ENCODE data around the gene ANXA6. TPM values are rescaled to one million over a fixed set of nuclear protein-coding genes. Genes with fewer than 3 reads are reported as not detected.

ANXA6 gene
- total and polyA plus RNA-seq, 9 of the 15 experiments (the other 6 are each of a cell fraction or from before 2014, with no cell fraction given), result 0.70 to 13.2 (median 8.3) TPM

- no peak for TF ChIP-seq TBL1XR1 (IDR thresholded peaks at IDR 0.05; ENCODE audit: low read length in 2 of 2)
- TF ChIP-seq, protein P1, sequence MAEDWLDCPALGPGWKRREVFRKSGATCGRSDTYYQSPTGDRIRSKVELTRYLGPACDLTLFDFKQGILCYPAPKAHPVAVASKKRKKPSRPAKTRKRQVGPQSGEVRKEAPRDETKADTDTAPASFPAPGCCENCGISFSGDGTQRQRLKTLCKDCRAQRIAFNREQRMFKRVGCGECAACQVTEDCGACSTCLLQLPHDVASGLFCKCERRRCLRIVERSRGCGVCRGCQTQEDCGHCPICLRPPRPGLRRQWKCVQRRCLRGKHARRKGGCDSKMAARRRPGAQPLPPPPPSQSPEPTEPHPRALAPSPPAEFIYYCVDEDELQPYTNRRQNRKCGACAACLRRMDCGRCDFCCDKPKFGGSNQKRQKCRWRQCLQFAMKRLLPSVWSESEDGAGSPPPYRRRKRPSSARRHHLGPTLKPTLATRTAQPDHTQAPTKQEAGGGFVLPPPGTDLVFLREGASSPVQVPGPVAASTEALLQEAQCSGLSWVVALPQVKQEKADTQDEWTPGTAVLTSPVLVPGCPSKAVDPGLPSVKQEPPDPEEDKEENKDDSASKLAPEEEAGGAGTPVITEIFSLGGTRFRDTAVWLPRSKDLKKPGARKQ (CRISPR knock-in tag; IDR thresholded peaks at IDR 0.05), result no peak
- no peak for TF ChIP-seq SMARCA4 (IDR thresholded peaks at IDR 0.05)
- no peak for TF ChIP-seq POLR2AphosphoS2 (IDR thresholded peaks at IDR 0.05; ENCODE audit: low read length)
- TF ChIP-seq CC2D1A (IDR thresholded peaks at IDR 0.05), result no peak
- TF ChIP-seq XRCC3 (IDR thresholded peaks at IDR 0.05), result no peak
- TF ChIP-seq TAF15 (IDR thresholded peaks at IDR 0.05; ENCODE audit: low read depth, low read length), result no peak
Measured at GRCh38 chr5:151162776-151163175, 5.2 kb upstream of the ANXA6 start (continued).

- H3K9me1 ChIP-seq (ENCODE audit: control insufficient read depth, insufficient read depth, low read length), result no peaks in the 10 kb centered on the region
- POLR2A ChIA-PET, result interaction anchor here (0.6 kb wide), 1 partner anchor 103 kb away, joined by 3 read pairs; no protein-coding TSS in a partner anchor
- no peak overlapping the region for H2AFZ ChIP-seq (ENCODE audit: low read depth, low read length)
- H3K79me2 ChIP-seq (ENCODE audit: control insufficient read depth, insufficient read depth, low read length), result no peaks in the 10 kb centered on the region
- H3K27me3 ChIP-seq (ENCODE audit: control insufficient read depth in 2 of 2, insufficient read depth in 2 of 2, low read length in 2 of 2), result peaks cover 0 to 2% of the 10 kb centered on the region in 2 experiments; a peak in 1 of 5 replicates
- no peaks in the 10 kb centered on the region for H4K20me1 ChIP-seq (replicated peaks; ENCODE audit: control insufficient read depth, insufficient read depth, low read length)
- in situ Hi-C loops (cut with MboI) (loop anchor here (5.0 kb wide), 1 partner anchor 38 kb away; no protein-coding TSS in a partner anchor), intact Hi-C loops (cut with micrococcal nuclease) (loop anchor here (10.0 kb wide), 1 partner anchor 595 kb away; no protein-coding TSS in a partner anchor)
- H3K9ac ChIP-seq (ENCODE audit: insufficient read depth in 1 of 2, low read depth in 2 of 2, low read length in 2 of 2), result no peak overlapping the region
- no peak overlapping the region for H3K4me3 ChIP-seq
- no peak for FAIRE-seq
- no peak overlapping the region for H3K27ac ChIP-seq (ENCODE audit: extremely low read depth, low read depth, low read length)
- no TSS peak for BruUV-seq (replicated peaks)
- peaks cover 24 to 25% of the 10 kb centered on the region in 2 experiments for H3K4me1 ChIP-seq (replicated peaks in 1 of 2; ENCODE audit: control insufficient read depth in 2 of 2, insufficient read depth in 2 of 2, low read length in 2 of 2)
- H3K4me2 ChIP-seq (ENCODE audit: insufficient read depth, low read length), result no peak overlapping the region
- WGBS (ENCODE audit: insufficient coverage, low coverage, missing lambda C conversion rate), result 26% methylated on average over 9 of the region's 9 CpGs
- no peak for ATAC-seq
- DNase-seq (ENCODE audit: extremely low read depth in 1 of 4, low spot score in 3 of 4), result no peak
- H3K9me3 ChIP-seq (replicated peaks; ENCODE audit: control insufficient read depth, insufficient read depth, low read depth, low read length), result no peaks in the 10 kb centered on the region
- no peaks in the 10 kb centered on the region for H3K36me3 ChIP-seq (ENCODE audit: control insufficient read depth, insufficient read depth, low read length)
- CTCF ChIA-PET (ENCODE audit: low intra/inter-chr PET ratio), result no interaction called here
- TF ChIP-seq E2F3 (CRISPR knock-in tag; IDR thresholded peaks at IDR 0.05), result no peak
- TF ChIP-seq HDAC8 (tag; IDR thresholded peaks at IDR 0.05), result no peak
- no peak for TF ChIP-seq AFF1 (IDR thresholded peaks at IDR 0.05; ENCODE audit: low read depth in 1 of 2, partially characterized antibody in 2 of 2)
- TF ChIP-seq, protein P2, sequence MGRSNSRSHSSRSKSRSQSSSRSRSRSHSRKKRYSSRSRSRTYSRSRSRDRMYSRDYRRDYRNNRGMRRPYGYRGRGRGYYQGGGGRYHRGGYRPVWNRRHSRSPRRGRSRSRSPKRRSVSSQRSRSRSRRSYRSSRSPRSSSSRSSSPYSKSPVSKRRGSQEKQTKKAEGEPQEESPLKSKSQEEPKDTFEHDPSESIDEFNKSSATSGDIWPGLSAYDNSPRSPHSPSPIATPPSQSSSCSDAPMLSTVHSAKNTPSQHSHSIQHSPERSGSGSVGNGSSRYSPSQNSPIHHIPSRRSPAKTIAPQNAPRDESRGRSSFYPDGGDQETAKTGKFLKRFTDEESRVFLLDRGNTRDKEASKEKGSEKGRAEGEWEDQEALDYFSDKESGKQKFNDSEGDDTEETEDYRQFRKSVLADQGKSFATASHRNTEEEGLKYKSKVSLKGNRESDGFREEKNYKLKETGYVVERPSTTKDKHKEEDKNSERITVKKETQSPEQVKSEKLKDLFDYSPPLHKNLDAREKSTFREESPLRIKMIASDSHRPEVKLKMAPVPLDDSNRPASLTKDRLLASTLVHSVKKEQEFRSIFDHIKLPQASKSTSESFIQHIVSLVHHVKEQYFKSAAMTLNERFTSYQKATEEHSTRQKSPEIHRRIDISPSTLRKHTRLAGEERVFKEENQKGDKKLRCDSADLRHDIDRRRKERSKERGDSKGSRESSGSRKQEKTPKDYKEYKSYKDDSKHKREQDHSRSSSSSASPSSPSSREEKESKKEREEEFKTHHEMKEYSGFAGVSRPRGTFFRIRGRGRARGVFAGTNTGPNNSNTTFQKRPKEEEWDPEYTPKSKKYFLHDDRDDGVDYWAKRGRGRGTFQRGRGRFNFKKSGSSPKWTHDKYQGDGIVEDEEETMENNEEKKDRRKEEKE (IDR thresholded peaks at IDR 0.05; ENCODE audit: borderline replicate concordance in 1 of 2, control insufficient read depth in 1 of 2, low read depth in 2 of 2, low read length in 1 of 2), result no peak
Measured at GRCh38 chr5:151159649-151160373, 2.2 kb upstream of the ANXA6 start.
